Osteocyte (in vitro differentiated cells): Measurements from ENCODE around the gene ZNF280B. TPM values are rescaled to one million over a fixed set of nuclear protein-coding genes. Genes with fewer than 3 reads are reported as not detected.
A peak's percentile ranks its signal among the peaks of the same experiment; 100 is the strongest.
"Not testable (repeated sequence)": the region's sequence is repeated elsewhere in the genome, so short reads cannot be mapped to it uniquely, and the experiment has no call there.

Experiments used
- DNase-seq: peaks from one replicate; pipeline ENCODE4 v3.0.0; 2021; ENCODE audit warnings: mixed read lengths; ENCODE audit not compliant: unreplicated experiment; ENCODE audit errors: extremely low spot score
- H3K27ac Mint-ChIP-seq: one replicate; pipeline ENCODE4 v1.8.0; 2021; ENCODE audit warnings: mild to moderate bottlenecking, mixed read lengths; ENCODE audit not compliant: unreplicated experiment
- H3K27me3 Mint-ChIP-seq: one replicate; pipeline ENCODE4 v1.8.0; 2021; ENCODE audit warnings: mixed read lengths; ENCODE audit not compliant: unreplicated experiment
- H3K36me3 Mint-ChIP-seq: one replicate; pipeline ENCODE4 v1.8.0; 2021; ENCODE audit warnings: mixed read lengths; ENCODE audit not compliant: unreplicated experiment
- H3K4me1 Mint-ChIP-seq: one replicate; pipeline ENCODE4 v1.8.0; 2021; ENCODE audit warnings: mixed read lengths; ENCODE audit not compliant: unreplicated experiment
- H3K4me3 Mint-ChIP-seq: one replicate; pipeline ENCODE4 v1.8.0; 2021; ENCODE audit warnings: mild to moderate bottlenecking, moderate library complexity, mixed read lengths; ENCODE audit not compliant: unreplicated experiment
- H3K9me3 Mint-ChIP-seq: one replicate; pipeline ENCODE4 v1.8.0; 2021; ENCODE audit warnings: mixed read lengths; ENCODE audit not compliant: unreplicated experiment
- CTCF ChIP-seq: fragments of 200-600 bp; sonication (generic); IDR thresholded peaks from 2 replicates; pipeline ENCODE4 v1.5.0; 2021; ENCODE audit warnings: antibody characterized with exemption, mild to moderate bottlenecking, moderate library complexity
- total RNA-seq: library from RNA; stranded (reverse); gene quantifications from 2 replicates; pipeline ENCODE4 v1.2.1, GENCODE V29; 2021

The ZNF280B gene
- total RNA-seq, 1 donor from 2014 or later = 2.1 TPM

GRCh38 chr22:22513619-22514018 is 5.1 kb upstream of the ZNF280B start:
- H3K27ac Mint-ChIP-seq = no peak overlapping the region
- H3K9me3 Mint-ChIP-seq = peaks cover 6% of the 10 kb centered on the region
- H3K36me3 Mint-ChIP-seq = peaks cover 2% of the 10 kb centered on the region
- H3K4me1 Mint-ChIP-seq = no peaks in the 10 kb centered on the region
- H3K4me3 Mint-ChIP-seq = no peak overlapping the region
- DNase-seq = no peak
- peaks cover 46% of the 10 kb centered on the region for H3K27me3 Mint-ChIP-seq
- TF ChIP-seq CTCF = no peak

- peaks cover 1% of the 10 kb centered on the region for H3K4me1 Mint-ChIP-seq
- peaks cover 6% of the 10 kb centered on the region for H3K9me3 Mint-ChIP-seq
- no peak for TF ChIP-seq CTCF
- no peak overlapping the region for H3K27ac Mint-ChIP-seq
- DNase-seq = no peak
- peaks cover 2% of the 10 kb centered on the region for H3K36me3 Mint-ChIP-seq
- H3K4me3 Mint-ChIP-seq = no peak overlapping the region
- peaks cover 46% of the 10 kb centered on the region for H3K27me3 Mint-ChIP-seq
These were observed 4.4 kb upstream of the ZNF280B start for GRCh38 chr22:22512951-22513350.

- H3K4me3 Mint-ChIP-seq, H3K9me3 Mint-ChIP-seq, H3K4me1 Mint-ChIP-seq, H3K27ac Mint-ChIP-seq, H3K36me3 Mint-ChIP-seq, DNase-seq: not testable (repeated sequence)
- H3K27me3 Mint-ChIP-seq = peaks cover 32% of the 10 kb centered on the region
These were observed 2.3 kb upstream of the ZNF280B start for GRCh38 chr22:22510833-22511232.

DNA sequence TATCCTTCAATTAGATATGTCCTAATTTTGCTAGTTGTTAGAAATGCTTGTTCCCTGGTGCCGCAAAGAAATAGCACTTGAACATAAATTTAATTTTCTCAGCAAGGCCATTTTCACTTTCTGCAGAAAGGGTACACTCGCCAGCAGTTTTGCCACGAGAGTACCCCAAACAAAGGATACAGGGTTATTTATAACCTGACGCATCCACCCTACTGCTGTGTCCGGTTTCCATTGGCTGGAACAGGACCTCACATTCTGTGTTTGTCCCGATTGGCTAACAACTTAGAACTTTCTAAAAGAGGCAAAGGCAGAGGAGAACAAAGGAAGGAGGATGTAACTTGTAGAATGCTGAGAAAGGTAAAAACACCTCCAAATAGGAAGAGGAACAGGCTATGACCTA is 1.4 kb upstream of the ZNF280B start:
- H3K4me3 Mint-ChIP-seq, H3K27ac Mint-ChIP-seq, H3K4me1 Mint-ChIP-seq, H3K36me3 Mint-ChIP-seq, H3K9me3 Mint-ChIP-seq, DNase-seq: not testable (repeated sequence)
- H3K27me3 Mint-ChIP-seq = peaks cover 23% of the 10 kb centered on the region

DNA sequence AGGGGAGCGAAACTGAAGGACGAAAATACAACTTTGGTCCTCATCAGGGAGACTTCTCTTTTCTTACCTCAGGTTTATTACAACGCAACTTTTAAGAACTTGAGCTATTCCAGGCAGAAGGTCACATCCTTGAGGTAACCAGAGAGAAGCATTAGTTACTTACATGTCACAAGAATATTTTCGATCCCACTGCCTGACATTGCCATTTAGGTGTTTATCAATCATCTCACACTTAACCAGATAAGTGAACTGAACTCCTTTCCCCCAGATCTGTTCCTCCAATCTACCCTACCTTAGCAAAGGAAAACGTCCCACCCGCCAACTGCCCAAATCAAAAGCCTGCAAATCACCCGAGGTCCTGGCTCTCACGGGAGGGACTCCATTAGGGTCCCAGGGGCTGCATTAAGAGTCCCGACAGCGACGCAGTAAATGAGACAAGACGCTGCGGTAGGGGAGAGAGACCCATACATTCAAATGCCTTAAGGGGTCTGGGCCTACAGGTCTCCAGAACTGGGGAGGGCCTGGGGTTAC is 734 bp downstream of the ZNF280B start:
- no peak overlapping the region for H3K27ac Mint-ChIP-seq
- no peak for TF ChIP-seq CTCF
- H3K4me3 Mint-ChIP-seq = peak overlapping the region; percentile 76
- peaks cover 6% of the 10 kb centered on the region for H3K9me3 Mint-ChIP-seq
- DNase-seq = no peak
- peaks cover 7% of the 10 kb centered on the region for H3K4me1 Mint-ChIP-seq
- peaks cover 15% of the 10 kb centered on the region for H3K36me3 Mint-ChIP-seq
- peaks cover 14% of the 10 kb centered on the region for H3K27me3 Mint-ChIP-seq

- H3K4me1 Mint-ChIP-seq = peaks cover 7% of the 10 kb centered on the region
- DNase-seq = no peak
- H3K36me3 Mint-ChIP-seq = peaks cover 15% of the 10 kb centered on the region
- peaks cover 6% of the 10 kb centered on the region for H3K9me3 Mint-ChIP-seq
- TF ChIP-seq CTCF = no peak
- peaks cover 3% of the 10 kb centered on the region for H3K27me3 Mint-ChIP-seq
- H3K27ac Mint-ChIP-seq = no peak overlapping the region
- no peak overlapping the region for H3K4me3 Mint-ChIP-seq
These were observed 1.8 kb downstream of the ZNF280B start for GRCh38 chr22:22506736-22507135.
